WTC11 (cell line): ENCODE data around the gene EHBP1. TPM values are rescaled to one million over a fixed set of nuclear protein-coding genes. Genes with fewer than 3 reads are reported as not detected.

Source experiments
- ATAC-seq: fragments of 200-7000 bp; cut with Tn5 transposase; 2 replicates; pipeline ENCODE4 v1.10.0; 2021; ENCODE audit warnings: mild to moderate bottlenecking, moderate library complexity
- CTCF ChIA-PET: fragments of 300-600 bp; sonication (Branson Sonifier 250); formaldehyde crosslinking; loops from one replicate; lab custom pipeline; 2021; ENCODE audit warnings: antibody characterized with exemption; lab: Charles Lee
- POLR2A ChIA-PET: fragments of 350-600 bp; sonication (Branson Sonifier 250); formaldehyde crosslinking; loops from one replicate; lab custom pipeline; 2021; ENCODE audit warnings: antibody characterized with exemption; lab: Charles Lee
- DNase-seq: peaks from one replicate; pipeline ENCODE4 v3.0.0; 2021; ENCODE audit warnings: low spot score
- H3K27ac Mint-ChIP-seq: 2 replicates; pipeline ENCODE4 v1.8.0; 2021; ENCODE audit warnings: mixed read lengths
- H3K27me3 Mint-ChIP-seq: 2 replicates; pipeline ENCODE4 v1.8.0; 2021; ENCODE audit warnings: low read depth, mild to moderate bottlenecking, moderate library complexity, mixed read lengths
- H3K36me3 Mint-ChIP-seq: 2 replicates; pipeline ENCODE4 v1.8.0; 2021; ENCODE audit warnings: mixed read lengths
- H3K4me1 Mint-ChIP-seq: 2 replicates; pipeline ENCODE4 v1.8.0; 2022; ENCODE audit warnings: mixed read lengths
- H3K4me3 Mint-ChIP-seq: 2 replicates; pipeline ENCODE4 v1.8.0; 2021; ENCODE audit warnings: mild to moderate bottlenecking, moderate library complexity, mixed read lengths
- H3K9me3 Mint-ChIP-seq: 2 replicates; pipeline ENCODE4 v1.8.0; 2021; ENCODE audit warnings: mixed read lengths
- ATF6 ChIP-seq: sonication (generic); formaldehyde crosslinking; IDR thresholded peaks from 2 replicates; pipeline ENCODE4 v1.8.1; 2023; ENCODE audit warnings: mild to moderate bottlenecking, missing genetic modification reagents
- CBFB ChIP-seq: sonication (generic); formaldehyde crosslinking; IDR thresholded peaks from 2 replicates; pipeline ENCODE4 v1.8.1; 2022; ENCODE audit warnings: mild to moderate bottlenecking, low read depth, missing genetic modification reagents
- ELF4 ChIP-seq: sonication (generic); formaldehyde crosslinking; IDR thresholded peaks from 2 replicates; pipeline ENCODE4 v1.8.1; 2022; ENCODE audit warnings: low read depth, mild to moderate bottlenecking, moderate library complexity, missing genetic modification reagents
- FOXJ3 ChIP-seq: sonication (generic); formaldehyde crosslinking; IDR thresholded peaks from 2 replicates; pipeline ENCODE4 v1.9.0; 2021; ENCODE audit warnings: missing genetic modification reagents, mild to moderate bottlenecking, borderline replicate concordance
- FOXP1 ChIP-seq: sonication (generic); formaldehyde crosslinking; IDR thresholded peaks from 2 replicates; pipeline ENCODE4 v1.8.0; 2022; ENCODE audit warnings: missing genetic modification reagents, mild to moderate bottlenecking, moderate library complexity, borderline replicate concordance
- GABPB1 ChIP-seq: sonication (generic); formaldehyde crosslinking; IDR thresholded peaks from 2 replicates; pipeline ENCODE4 v1.8.1; 2023; ENCODE audit warnings: mild to moderate bottlenecking, missing genetic modification reagents
- GRHL2 ChIP-seq: fragments of 250-450 bp; sonication (Bioruptor Pico); IDR thresholded peaks from 2 replicates; pipeline ENCODE4 v1.8.0; 2022; ENCODE audit warnings: mild to moderate bottlenecking, moderate library complexity; ENCODE audit not compliant: insufficient replicate concordance, severe bottlenecking
- MAX ChIP-seq: sonication (generic); formaldehyde crosslinking; IDR thresholded peaks from 2 replicates; pipeline ENCODE4 v1.8.0; 2022; ENCODE audit warnings: mild to moderate bottlenecking, missing genetic modification reagents
- SMAD4 ChIP-seq: sonication (generic); formaldehyde crosslinking; IDR thresholded peaks from 2 replicates; pipeline ENCODE4 v1.8.0; 2022; ENCODE audit warnings: mild to moderate bottlenecking, missing genetic modification reagents
- SP1 ChIP-seq: sonication (generic); formaldehyde crosslinking; conservative IDR thresholded peaks from 2 replicates; pipeline ENCODE4 v1.8.1; 2022; ENCODE audit warnings: missing genetic modification reagents
- ZNF121 ChIP-seq: sonication (generic); formaldehyde crosslinking; IDR thresholded peaks from 2 replicates; pipeline ENCODE4 v1.8.0; 2023; ENCODE audit warnings: missing genetic modification reagents
- ZNF317 ChIP-seq: sonication (generic); formaldehyde crosslinking; IDR thresholded peaks from 2 replicates; pipeline ENCODE4 v1.8.1; 2023; ENCODE audit warnings: low read depth, mild to moderate bottlenecking, moderate library complexity, missing genetic modification reagents, borderline replicate concordance
- total RNA-seq: library from RNA; stranded (reverse); gene quantifications from 3 replicates; pipeline ENCODE4 v1.2.3, GENCODE V29; 2021
- TF ChIP-seq, protein P1 (sequence below): fragments of 250-450 bp; sonication (Bioruptor Pico); IDR thresholded peaks from 2 replicates; pipeline ENCODE4 v1.8.0; 2021; ENCODE audit warnings: mild to moderate bottlenecking
- TF ChIP-seq, protein P2 (sequence below): sonication (generic); formaldehyde crosslinking; IDR thresholded peaks from 2 replicates; pipeline ENCODE4 v1.8.1; 2023; ENCODE audit warnings: mild to moderate bottlenecking, missing genetic modification reagents
- TF ChIP-seq, protein P3 (sequence below): fragments of 250-450 bp; sonication (Bioruptor Pico); IDR thresholded peaks from 2 replicates; pipeline ENCODE4 v2.1.2; 2022; ENCODE audit warnings: mild to moderate bottlenecking, moderate library complexity
- TF ChIP-seq, protein P4 (sequence below): sonication (generic); formaldehyde crosslinking; IDR thresholded peaks from 2 replicates; pipeline ENCODE4 v1.8.0; 2022; ENCODE audit warnings: mild to moderate bottlenecking, missing genetic modification reagents
- TF ChIP-seq, protein P5 (sequence below): sonication (generic); formaldehyde crosslinking; IDR thresholded peaks from 2 replicates; pipeline ENCODE4 v1.8.0; 2023; ENCODE audit warnings: missing genetic modification reagents, mild to moderate bottlenecking, borderline replicate concordance

EHBP1 gene
- total RNA-seq, 1 experiment from 2014 or later = 36.4 TPM

- ChIA-PET POLR2A (no interaction called here), CTCF (no interaction called here)
- DNase-seq = no peak
- no peak overlapping the region for H3K27ac Mint-ChIP-seq
- TF ChIP-seq, protein P1, sequence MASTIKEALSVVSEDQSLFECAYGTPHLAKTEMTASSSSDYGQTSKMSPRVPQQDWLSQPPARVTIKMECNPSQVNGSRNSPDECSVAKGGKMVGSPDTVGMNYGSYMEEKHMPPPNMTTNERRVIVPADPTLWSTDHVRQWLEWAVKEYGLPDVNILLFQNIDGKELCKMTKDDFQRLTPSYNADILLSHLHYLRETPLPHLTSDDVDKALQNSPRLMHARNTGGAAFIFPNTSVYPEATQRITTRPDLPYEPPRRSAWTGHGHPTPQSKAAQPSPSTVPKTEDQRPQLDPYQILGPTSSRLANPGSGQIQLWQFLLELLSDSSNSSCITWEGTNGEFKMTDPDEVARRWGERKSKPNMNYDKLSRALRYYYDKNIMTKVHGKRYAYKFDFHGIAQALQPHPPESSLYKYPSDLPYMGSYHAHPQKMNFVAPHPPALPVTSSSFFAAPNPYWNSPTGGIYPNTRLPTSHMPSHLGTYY (CRISPR knock-in tag) = no peak
- TF ChIP-seq GABPB1 (CRISPR knock-in tag) = 0 out of 2 replicates have a peak, but pooled peaks have one; percentile 20
- H3K4me1 Mint-ChIP-seq = peaks cover 59% of the 10 kb centered on the region
- no peaks in the 10 kb centered on the region for H3K9me3 Mint-ChIP-seq
- no peaks in the 10 kb centered on the region for H3K27me3 Mint-ChIP-seq
- no peak overlapping the region for H3K4me3 Mint-ChIP-seq
- ATAC-seq = no peak
- no peaks in the 10 kb centered on the region for H3K36me3 Mint-ChIP-seq
Measured at GRCh38 chr2:62738981-62739936, 33.7 kb downstream of the EHBP1 start.

GRCh38 chr2:62740221-62740620 is 34.7 kb downstream of the EHBP1 start:
- H3K27ac Mint-ChIP-seq = no peak overlapping the region
- ATAC-seq (no peak), DNase-seq (no peak)
- H3K9me3 Mint-ChIP-seq = no peaks in the 10 kb centered on the region
- H3K4me1 Mint-ChIP-seq = peaks cover 64% of the 10 kb centered on the region
- POLR2A ChIA-PET = no interaction called here
- H3K36me3 Mint-ChIP-seq = no peaks in the 10 kb centered on the region
- H3K27me3 Mint-ChIP-seq = no peaks in the 10 kb centered on the region
- TF ChIP-seq SMAD4 (CRISPR knock-in tag) (no peak), CBFB (no peak), ZNF317 (CRISPR knock-in tag) (no peak), FOXJ3 (CRISPR knock-in tag) (no peak), ATF6 (CRISPR knock-in tag) (no peak), GABPB1 (CRISPR knock-in tag) (no peak), ELF4 (CRISPR knock-in tag) (no peak)
- TF ChIP-seq, protein P2, sequence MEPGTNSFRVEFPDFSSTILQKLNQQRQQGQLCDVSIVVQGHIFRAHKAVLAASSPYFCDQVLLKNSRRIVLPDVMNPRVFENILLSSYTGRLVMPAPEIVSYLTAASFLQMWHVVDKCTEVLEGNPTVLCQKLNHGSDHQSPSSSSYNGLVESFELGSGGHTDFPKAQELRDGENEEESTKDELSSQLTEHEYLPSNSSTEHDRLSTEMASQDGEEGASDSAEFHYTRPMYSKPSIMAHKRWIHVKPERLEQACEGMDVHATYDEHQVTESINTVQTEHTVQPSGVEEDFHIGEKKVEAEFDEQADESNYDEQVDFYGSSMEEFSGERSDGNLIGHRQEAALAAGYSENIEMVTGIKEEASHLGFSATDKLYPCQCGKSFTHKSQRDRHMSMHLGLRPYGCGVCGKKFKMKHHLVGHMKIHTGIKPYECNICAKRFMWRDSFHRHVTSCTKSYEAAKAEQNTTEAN (CRISPR knock-in tag) = no peak
- H3K4me3 Mint-ChIP-seq = no peak overlapping the region
- CTCF ChIA-PET = no interaction called here

DNA sequence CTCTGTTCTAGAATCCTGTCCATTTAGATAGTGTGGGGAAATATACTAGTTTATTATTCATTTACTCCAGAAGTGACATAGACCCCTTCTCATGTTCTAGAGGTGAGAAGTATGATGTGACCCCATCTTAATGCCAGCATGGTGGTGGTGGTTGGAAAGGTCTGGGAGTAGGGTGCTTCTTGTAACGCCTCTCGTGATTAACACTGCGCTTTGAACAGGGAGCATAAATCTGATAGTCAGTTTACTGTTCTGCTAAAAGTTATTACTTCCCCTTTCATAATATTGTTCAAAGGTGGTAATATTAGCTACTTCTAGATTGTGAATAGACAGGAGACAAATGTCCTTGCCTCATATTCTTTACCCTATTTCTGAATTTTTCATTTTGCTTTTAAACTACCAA is 35.6 kb downstream of the EHBP1 start:
- H3K9me3 Mint-ChIP-seq = no peaks in the 10 kb centered on the region
- DNase-seq (no peak), ATAC-seq (no peak)
- no peak overlapping the region for H3K27ac Mint-ChIP-seq
- H3K4me3 Mint-ChIP-seq = no peak overlapping the region
- H3K27me3 Mint-ChIP-seq = no peaks in the 10 kb centered on the region
- POLR2A ChIA-PET = no interaction called here
- no peaks in the 10 kb centered on the region for H3K36me3 Mint-ChIP-seq
- peaks cover 65% of the 10 kb centered on the region for H3K4me1 Mint-ChIP-seq
- CTCF ChIA-PET = no interaction called here
- TF ChIP-seq GRHL2 (CRISPR knock-in tag) (no peak), ZNF121 (CRISPR knock-in tag) (no peak), SP1 (CRISPR knock-in tag) (no peak), MAX (CRISPR knock-in tag) (no peak), FOXP1 (CRISPR knock-in tag) (no peak)
- TF ChIP-seq, protein P3, sequence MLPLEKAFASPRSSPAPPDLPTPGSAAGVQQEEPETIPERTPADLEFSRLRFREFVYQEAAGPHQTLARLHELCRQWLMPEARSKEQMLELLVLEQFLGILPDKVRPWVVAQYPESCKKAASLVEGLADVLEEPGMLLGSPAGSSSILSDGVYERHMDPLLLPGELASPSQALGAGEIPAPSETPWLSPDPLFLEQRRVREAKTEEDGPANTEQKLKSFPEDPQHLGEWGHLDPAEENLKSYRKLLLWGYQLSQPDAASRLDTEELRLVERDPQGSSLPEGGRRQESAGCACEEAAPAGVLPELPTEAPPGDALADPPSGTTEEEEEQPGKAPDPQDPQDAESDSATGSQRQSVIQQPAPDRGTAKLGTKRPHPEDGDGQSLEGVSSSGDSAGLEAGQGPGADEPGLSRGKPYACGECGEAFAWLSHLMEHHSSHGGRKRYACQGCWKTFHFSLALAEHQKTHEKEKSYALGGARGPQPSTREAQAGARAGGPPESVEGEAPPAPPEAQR (CRISPR knock-in tag) = no peak
- TF ChIP-seq, protein P4, sequence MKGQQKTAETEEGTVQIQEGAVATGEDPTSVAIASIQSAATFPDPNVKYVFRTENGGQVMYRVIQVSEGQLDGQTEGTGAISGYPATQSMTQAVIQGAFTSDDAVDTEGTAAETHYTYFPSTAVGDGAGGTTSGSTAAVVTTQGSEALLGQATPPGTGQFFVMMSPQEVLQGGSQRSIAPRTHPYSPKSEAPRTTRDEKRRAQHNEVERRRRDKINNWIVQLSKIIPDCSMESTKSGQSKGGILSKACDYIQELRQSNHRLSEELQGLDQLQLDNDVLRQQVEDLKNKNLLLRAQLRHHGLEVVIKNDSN = no peak
- TF ChIP-seq, protein P5, sequence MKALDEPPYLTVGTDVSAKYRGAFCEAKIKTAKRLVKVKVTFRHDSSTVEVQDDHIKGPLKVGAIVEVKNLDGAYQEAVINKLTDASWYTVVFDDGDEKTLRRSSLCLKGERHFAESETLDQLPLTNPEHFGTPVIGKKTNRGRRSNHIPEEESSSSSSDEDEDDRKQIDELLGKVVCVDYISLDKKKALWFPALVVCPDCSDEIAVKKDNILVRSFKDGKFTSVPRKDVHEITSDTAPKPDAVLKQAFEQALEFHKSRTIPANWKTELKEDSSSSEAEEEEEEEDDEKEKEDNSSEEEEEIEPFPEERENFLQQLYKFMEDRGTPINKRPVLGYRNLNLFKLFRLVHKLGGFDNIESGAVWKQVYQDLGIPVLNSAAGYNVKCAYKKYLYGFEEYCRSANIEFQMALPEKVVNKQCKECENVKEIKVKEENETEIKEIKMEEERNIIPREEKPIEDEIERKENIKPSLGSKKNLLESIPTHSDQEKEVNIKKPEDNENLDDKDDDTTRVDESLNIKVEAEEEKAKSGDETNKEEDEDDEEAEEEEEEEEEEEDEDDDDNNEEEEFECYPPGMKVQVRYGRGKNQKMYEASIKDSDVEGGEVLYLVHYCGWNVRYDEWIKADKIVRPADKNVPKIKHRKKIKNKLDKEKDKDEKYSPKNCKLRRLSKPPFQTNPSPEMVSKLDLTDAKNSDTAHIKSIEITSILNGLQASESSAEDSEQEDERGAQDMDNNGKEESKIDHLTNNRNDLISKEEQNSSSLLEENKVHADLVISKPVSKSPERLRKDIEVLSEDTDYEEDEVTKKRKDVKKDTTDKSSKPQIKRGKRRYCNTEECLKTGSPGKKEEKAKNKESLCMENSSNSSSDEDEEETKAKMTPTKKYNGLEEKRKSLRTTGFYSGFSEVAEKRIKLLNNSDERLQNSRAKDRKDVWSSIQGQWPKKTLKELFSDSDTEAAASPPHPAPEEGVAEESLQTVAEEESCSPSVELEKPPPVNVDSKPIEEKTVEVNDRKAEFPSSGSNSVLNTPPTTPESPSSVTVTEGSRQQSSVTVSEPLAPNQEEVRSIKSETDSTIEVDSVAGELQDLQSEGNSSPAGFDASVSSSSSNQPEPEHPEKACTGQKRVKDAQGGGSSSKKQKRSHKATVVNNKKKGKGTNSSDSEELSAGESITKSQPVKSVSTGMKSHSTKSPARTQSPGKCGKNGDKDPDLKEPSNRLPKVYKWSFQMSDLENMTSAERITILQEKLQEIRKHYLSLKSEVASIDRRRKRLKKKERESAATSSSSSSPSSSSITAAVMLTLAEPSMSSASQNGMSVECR (CRISPR knock-in tag) = no peak
- TF ChIP-seq, protein P1 (CRISPR knock-in tag) = no peak
